H1 (cell line): ENCODE measurements around the gene TMED8. TPM values are rescaled to one million over a fixed set of nuclear protein-coding genes. Genes with fewer than 3 reads are reported as not detected.

Source experiments
- CTCF ChIA-PET: fragments of 300-600 bp; sonication (Branson Sonifier 250); formaldehyde crosslinking; loops from one replicate; lab custom pipeline; 2021; ENCODE audit not compliant: partially characterized antibody; lab: Charles Lee
- POLR2A ChIA-PET: fragments of 300-600 bp; sonication (Branson Sonifier 250); formaldehyde crosslinking; loops from one replicate; lab custom pipeline; 2021; ENCODE audit warnings: inconsistent platforms; ENCODE audit not compliant: partially characterized antibody; lab: Charles Lee
- DNase-seq, 2 experiments: peaks; one replicate each; pipeline versions ENCODE4 v3.0.0 to v3.0.0-alpha.2; 2010 to 2022; ENCODE audit warnings: low spot score in 2 of 2, low read depth in 1 of 2, mixed read lengths in 1 of 2
- FAIRE-seq: peaks from 2 replicates; lab custom pipeline; 2011; peaks lifted over from hg19 to GRCh38; lab: Jason Lieb, UNC
- H2AFZ ChIP-seq: 2 replicates; pipeline ENCODE4 v1.8.1; 2012; ENCODE audit warnings: low read length, inconsistent platforms
- H2AK5ac ChIP-seq: 2 replicates; pipeline ENCODE4 v1.6.1; 2013; ENCODE audit warnings: low read depth, low read length
- H2BK120ac ChIP-seq: replicated peaks from 2 replicates; pipeline ENCODE3; 2013; ENCODE audit warnings: low read depth, low read length, inconsistent platforms
- H2BK12ac ChIP-seq: 2 replicates; pipeline ENCODE4 v1.6.1; 2013; ENCODE audit warnings: low read depth, low read length
- H2BK15ac ChIP-seq: 2 replicates; pipeline ENCODE4 v1.6.1; 2013; ENCODE audit warnings: low read length
- H2BK20ac ChIP-seq: 2 replicates; pipeline ENCODE4 v1.6.1; 2013; ENCODE audit warnings: low read length
- H2BK5ac ChIP-seq: 2 replicates; pipeline ENCODE4 v1.6.1; 2013; ENCODE audit warnings: low read depth, low read length
- H3K14ac ChIP-seq: 2 replicates; pipeline ENCODE4 v1.6.1; 2013; ENCODE audit warnings: inconsistent platforms; ENCODE audit not compliant: insufficient read length
- H3K18ac ChIP-seq: 2 replicates; pipeline ENCODE4 v1.6.1; 2013; ENCODE audit warnings: low read length; ENCODE audit errors: extremely low read depth
- H3K23ac ChIP-seq: 2 replicates; pipeline ENCODE4 v1.6.1; 2013; ENCODE audit warnings: inconsistent platforms; ENCODE audit not compliant: insufficient read length
- H3K23me2 ChIP-seq: 2 replicates; pipeline ENCODE4 v1.6.1; 2013; ENCODE audit warnings: low read depth, low read length
- H3K27ac ChIP-seq: 2 replicates; pipeline ENCODE4 v1.6.1; 2011; ENCODE audit warnings: low read depth, low read length, inconsistent platforms
- H3K27me3 ChIP-seq, 4 experiments: replicated peaks in 1 of 4; 1 replicate in 1 of 4; 2 replicates in 3 of 4; pipeline versions ENCODE4 v1.6.1 to v1.8.1; 2011 to 2013; ENCODE audit warnings: low read length in 3 of 4, mild to moderate bottlenecking in 3 of 4, inconsistent platforms in 2 of 4, mixed read lengths in 2 of 4, moderate library complexity in 1 of 4; ENCODE audit not compliant: control insufficient read depth in 3 of 4, insufficient read depth in 3 of 4; ENCODE audit errors: extremely low read depth in 1 of 4
- H3K36me3 ChIP-seq, 4 experiments: 2 replicates each; pipeline versions ENCODE4 v1.6.1 to v1.8.1; 2011 to 2013; ENCODE audit warnings: mild to moderate bottlenecking in 4 of 4, low read length in 3 of 4, moderate library complexity in 2 of 4, control low read depth in 1 of 4, inconsistent platforms in 1 of 4; ENCODE audit not compliant: insufficient read depth in 4 of 4, control insufficient read depth in 2 of 4
- H3K4ac ChIP-seq: replicated peaks from 2 replicates; pipeline ENCODE3; 2013; ENCODE audit warnings: low read length, low read depth, mixed read lengths, inconsistent platforms; ENCODE audit not compliant: insufficient read length
- H3K4me1 ChIP-seq, 4 experiments: replicated peaks in 1 of 4; 1 replicate in 1 of 4; 2 replicates in 3 of 4; pipeline versions ENCODE4 v1.6.1 to v1.8.1; 2011 to 2013; ENCODE audit warnings: low read length in 3 of 4, inconsistent platforms in 2 of 4, mixed read lengths in 1 of 4; ENCODE audit not compliant: insufficient read depth in 4 of 4, control insufficient read depth in 3 of 4
- H3K4me2 ChIP-seq, 2 experiments: 2 replicates each; pipeline versions ENCODE4 v1.6.1 to v1.8.1; 2011 to 2013; ENCODE audit warnings: low read depth in 2 of 2, low read length in 2 of 2, control low read depth in 1 of 2, inconsistent platforms in 1 of 2, mild to moderate bottlenecking in 1 of 2; ENCODE audit not compliant: insufficient read depth in 1 of 2
- H3K4me3 ChIP-seq, 4 experiments: fragments of 200-600, 300-600 bp in 1 of 4; sonication (generic), shearing (Covaris generic), sonication (Bioruptor Twin) in 1 of 4; 2 replicates each; pipeline versions ENCODE4 v1.5.1 to v1.8.1; 2011 to 2016; ENCODE audit warnings: low read length in 4 of 4, low read depth in 3 of 4, control low read depth in 2 of 4, inconsistent platforms in 2 of 4, mild to moderate bottlenecking in 2 of 4, mixed read lengths in 1 of 4, moderate library complexity in 1 of 4; ENCODE audit not compliant: insufficient read depth in 2 of 4; ENCODE audit errors: extremely low read depth in 1 of 4
- H3K56ac ChIP-seq: replicated peaks from 2 replicates; pipeline ENCODE3; 2013; ENCODE audit warnings: low read depth, mild to moderate bottlenecking, mixed read lengths, low read length, inconsistent platforms; ENCODE audit not compliant: insufficient read length
- H3K79me1 ChIP-seq: 2 replicates; pipeline ENCODE4 v1.6.1; 2013; ENCODE audit warnings: low read depth, low read length, control low read depth
- H3K79me2 ChIP-seq, 2 experiments: 2 replicates each; pipeline versions ENCODE4 v1.6.1 to v1.8.1; 2012 to 2013; ENCODE audit warnings: low read length in 2 of 2, mild to moderate bottlenecking in 2 of 2, inconsistent platforms in 1 of 2; ENCODE audit not compliant: insufficient read depth in 2 of 2, control insufficient read depth in 1 of 2
- H3K9ac ChIP-seq, 4 experiments: replicated peaks in 1 of 4; 1 replicate in 1 of 4; 2 replicates in 3 of 4; pipeline versions ENCODE4 v1.6.1 to v1.8.1; 2011 to 2013; ENCODE audit warnings: low read depth in 3 of 4, low read length in 3 of 4, control low read depth in 2 of 4, mild to moderate bottlenecking in 2 of 4, moderate library complexity in 2 of 4, inconsistent platforms in 1 of 4; ENCODE audit errors: extremely low read depth in 1 of 4
- H3K9me3 ChIP-seq, 2 experiments: 2 replicates each; pipeline versions ENCODE4 v1.6.1 to v1.8.1; 2012 to 2013; ENCODE audit warnings: mild to moderate bottlenecking in 2 of 2, moderate library complexity in 2 of 2, control low read depth in 1 of 2, inconsistent platforms in 1 of 2, low read depth in 1 of 2, low read length in 1 of 2, mixed read lengths in 1 of 2; ENCODE audit not compliant: insufficient read depth in 2 of 2
- H4K20me1 ChIP-seq, 2 experiments: replicated peaks in 1 of 2; 2 replicates each; pipeline versions ENCODE3 to v1.8.1; 2011 to 2013; ENCODE audit warnings: inconsistent platforms in 2 of 2, low read length in 2 of 2, mild to moderate bottlenecking in 1 of 2; ENCODE audit not compliant: insufficient read depth in 2 of 2, control insufficient read depth in 1 of 2
- H4K5ac ChIP-seq: 2 replicates; pipeline ENCODE4 v1.6.1; 2013; ENCODE audit warnings: low read length, low read depth, mixed read lengths, inconsistent platforms; ENCODE audit not compliant: insufficient read length
- H4K8ac ChIP-seq: 2 replicates; pipeline ENCODE4 v1.8.0; 2013; ENCODE audit warnings: mild to moderate bottlenecking, moderate library complexity, low read length, inconsistent platforms; ENCODE audit not compliant: insufficient read depth; ENCODE audit errors: extremely low read depth
- H4K91ac ChIP-seq: replicated peaks from 2 replicates; pipeline ENCODE3; 2013; ENCODE audit warnings: low read length, mixed read lengths, inconsistent platforms; ENCODE audit not compliant: insufficient read length
- ASH2L ChIP-seq: fragments of 200-600, 300-600 bp; sonication (generic); IDR thresholded peaks from one replicate; pipeline ENCODE4 v1.7.1; 2017; ENCODE audit warnings: low read length
- BRCA1 ChIP-seq: IDR thresholded peaks from 2 replicates; pipeline ENCODE4 v1.6.1; 2012; ENCODE audit warnings: low read depth, low read length, improper control_type of control experiment
- RAD21 ChIP-seq, 2 experiments: IDR thresholded peaks in 1 of 2; conservative IDR thresholded peaks in 1 of 2; 2 replicates each; pipeline ENCODE4 v1.6.1; 2011; ENCODE audit warnings: low read depth in 2 of 2, low read length in 2 of 2, improper control_type of control experiment in 1 of 2, inconsistent platforms in 1 of 2, mild to moderate bottlenecking in 1 of 2, moderate library complexity in 1 of 2
- RFX5 ChIP-seq: IDR thresholded peaks from 2 replicates; pipeline ENCODE4 v1.6.1; 2011; ENCODE audit warnings: low read depth, low read length, improper control_type of control experiment, borderline replicate concordance
- SIRT6 ChIP-seq: IDR thresholded peaks from one replicate; pipeline ENCODE4 v1.7.1; 2012; ENCODE audit warnings: low read length, inconsistent platforms
- SIX5 ChIP-seq: IDR thresholded peaks from 2 replicates; pipeline ENCODE4 v1.6.1; 2011; ENCODE audit warnings: mild to moderate bottlenecking, low read depth, low read length
- SP1 ChIP-seq: IDR thresholded peaks from 2 replicates; pipeline ENCODE4 v1.6.1; 2011; ENCODE audit warnings: low read depth, low read length
- SP4 ChIP-seq: IDR thresholded peaks from 2 replicates; pipeline ENCODE4 v1.6.1; 2012; ENCODE audit warnings: low read length, inconsistent platforms
- TAF7 ChIP-seq: optimal IDR thresholded peaks from 2 replicates; pipeline ENCODE3; 2011; ENCODE audit warnings: low read depth, mild to moderate bottlenecking, inconsistent platforms, low read length, moderate library complexity, borderline replicate concordance
- TCF12 ChIP-seq: IDR thresholded peaks from 2 replicates; pipeline ENCODE4 v1.6.1; 2011; ENCODE audit warnings: low read depth, mild to moderate bottlenecking, low read length
- YY1 ChIP-seq: IDR thresholded peaks from 2 replicates; pipeline ENCODE4 v1.6.1; 2011; ENCODE audit warnings: low read depth, mild to moderate bottlenecking, low read length
- ZNF274 ChIP-seq: IDR thresholded peaks from 2 replicates; pipeline ENCODE4 v1.7.0; 2012; ENCODE audit warnings: low read length, borderline replicate concordance; ENCODE audit errors: extremely low read depth
- WGBS, 2 experiments: shearing (Covaris generic) in 1 of 2; methylation state at CpG; one replicate each; pipeline versions ENCODE4 v1.1.6 to v1.1.7; 2013 to 2015; ENCODE audit warnings: low lambda C conversion rate in 2 of 2, mixed read lengths in 2 of 2, inconsistent platforms in 1 of 2, low coverage in 1 of 2, missing lambda C conversion rate in 1 of 2; ENCODE audit not compliant: insufficient replicate concordance in 2 of 2, insufficient coverage in 1 of 2, insufficient read length in 1 of 2; ENCODE audit errors: extremely low coverage in 1 of 2, missing lambda C conversion rate in 1 of 2; 5-methylcytosine and 5-hydroxymethylcytosine counted together
- polyA plus RNA-seq, 7 experiments: library from polyadenylated mRNA; depleted of rRNA in 3 of 7; stranded (reverse) in 5 of 7; unstranded in 2 of 7; fragments of >200 nt in 5 of 7; fragments of 200-250 nt in 2 of 7; gene quantifications; 1 replicate in 5 of 7; 2 replicates in 1 of 7; 4 replicates in 1 of 7; pipeline versions ENCODE4 v1.2.1 to v1.2.3, GENCODE V29; 2011 to 2013; ENCODE audit warnings: missing spikeins in 2 of 7, mixed read lengths in 2 of 7
- total RNA-seq: library from RNA; stranded (reverse); fragmentation: NEBNext Ultra II Directional; extraction: Animal tissue kit (Norgen Biotek cat#: 25700); gene quantifications from 2 replicates; pipeline ENCODE4 v1.2.1, GENCODE V29; 2021
- TF ChIP-seq, protein P1 (sequence below): IDR thresholded peaks from 2 replicates; pipeline ENCODE4 v1.6.1; 2012; ENCODE audit warnings: low read length, inconsistent platforms

Gene TMED8
- total and polyA plus RNA-seq, 2 of the 8 experiments (the other 6 are each of a cell fraction or from before 2014, with no cell fraction given), result 5.5 to 13.4 TPM

DNA sequence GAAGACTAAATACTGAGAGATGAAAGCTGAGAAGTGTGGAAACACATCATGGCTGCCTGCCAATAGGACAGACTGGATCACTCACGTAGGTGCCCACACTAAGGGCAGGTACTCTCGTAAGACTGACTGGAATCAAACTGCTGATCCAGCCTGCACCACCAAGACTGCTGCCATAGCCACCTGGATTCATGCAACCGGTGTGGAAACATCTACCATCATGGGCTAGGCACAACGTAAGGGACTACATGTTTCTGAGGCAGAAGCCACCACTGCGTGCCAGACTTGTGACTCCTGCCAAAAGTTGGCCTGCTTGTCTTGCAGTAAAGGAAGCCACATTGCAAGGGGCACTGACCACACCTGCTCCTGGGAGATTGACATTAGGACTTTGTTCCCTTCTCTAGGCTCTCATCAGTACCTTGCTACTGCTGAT lies 60.0 kb downstream of the TMED8 start:
- Histone ChIP-seq H3K27me3 (no peaks in the 10 kb centered on the region), H2BK12ac (peak overlapping the region; percentile 11; the same call in 1 of the 2 replicates), H3K23me2 (peaks cover 4% of the 10 kb centered on the region), H2AK5ac (peak overlapping the region; percentile 67), H2BK120ac (no peak overlapping the region), H3K23ac (no peak overlapping the region), H3K14ac (no peak overlapping the region), H3K4me2 (no peak overlapping the region), H3K4ac (no peak overlapping the region), H3K79me2 (peaks cover 6 to 50% of the 10 kb centered on the region in 2 experiments), H3K9me3 (no peaks in the 10 kb centered on the region), H2BK5ac (no peak overlapping the region; the same call in 1 of the 2 replicates), H3K4me3 (no peak overlapping the region), H3K79me1 (peaks cover 13% of the 10 kb centered on the region), H4K8ac (peak overlapping the region; percentile 74), H3K27ac (0 out of 2 replicates have a peak overlapping the region, but pooled peaks have one; percentile 6), H3K9ac (no peak overlapping the region), H2BK15ac (no peak overlapping the region), H4K91ac (no peak overlapping the region), H2AFZ (no peak overlapping the region), H4K20me1 (peaks cover 0 to 2% of the 10 kb centered on the region in 2 experiments), H2BK20ac (no peak overlapping the region), H4K5ac (no peak overlapping the region), H3K36me3 (no peaks in the 10 kb centered on the region), H3K4me1 (peaks cover 11 to 28% (median 17%) of the 10 kb centered on the region in 4 experiments; a peak in 6 of 7 replicates), H3K56ac (no peak overlapping the region), H3K18ac (no peak overlapping the region)
- CTCF ChIA-PET, result interaction anchor here (0.8 to 8.6 kb wide), 34 partner anchors 9 to 543 kb away, joined by 3 to 353 read pairs (median 4); partner anchors contain the start of genes SAMD15, TMED8, VIPAS39 and ZDHHC22
- POLR2A ChIA-PET, result interaction anchor here (1.2 to 1.6 kb wide), 2 partner anchors 10 to 141 kb away, joined by 3 to 6 read pairs; partner anchors contain the start of genes AHSA1 and VIPAS39
- no peak for FAIRE-seq
- WGBS, 2 experiments, result 96% methylated on average over 5 of the region's 5 CpGs; no CpG with 5 or more reads in 1 of the 2 experiments
- no peak for DNase-seq
- TF ChIP-seq, protein P1, sequence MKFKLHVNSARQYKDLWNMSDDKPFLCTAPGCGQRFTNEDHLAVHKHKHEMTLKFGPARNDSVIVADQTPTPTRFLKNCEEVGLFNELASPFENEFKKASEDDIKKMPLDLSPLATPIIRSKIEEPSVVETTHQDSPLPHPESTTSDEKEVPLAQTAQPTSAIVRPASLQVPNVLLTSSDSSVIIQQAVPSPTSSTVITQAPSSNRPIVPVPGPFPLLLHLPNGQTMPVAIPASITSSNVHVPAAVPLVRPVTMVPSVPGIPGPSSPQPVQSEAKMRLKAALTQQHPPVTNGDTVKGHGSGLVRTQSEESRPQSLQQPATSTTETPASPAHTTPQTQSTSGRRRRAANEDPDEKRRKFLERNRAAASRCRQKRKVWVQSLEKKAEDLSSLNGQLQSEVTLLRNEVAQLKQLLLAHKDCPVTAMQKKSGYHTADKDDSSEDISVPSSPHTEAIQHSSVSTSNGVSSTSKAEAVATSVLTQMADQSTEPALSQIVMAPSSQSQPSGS, result no peak
- no peak for TF ChIP-seq ZNF274
- no peak for TF ChIP-seq ASH2L
- TF ChIP-seq SP4, result no peak
- TF ChIP-seq SIRT6, result no peak
- TF ChIP-seq SIX5, result no peak
- TF ChIP-seq SP1, result no peak
- no peak for TF ChIP-seq RAD21 (IDR thresholded peaks at IDR 0.05 in 1 of 2, conservative IDR thresholded peaks at IDR 0.05 in 1 of 2; ENCODE audit: low read depth in 2 of 2, low read length in 2 of 2)
- no peak for TF ChIP-seq YY1
- no peak for TF ChIP-seq TCF12
- no peak for TF ChIP-seq RFX5
- no peak for TF ChIP-seq TAF7
- TF ChIP-seq BRCA1, result no peak
